Gastroesophageal sphincter (tissue), 4 donors: ENCODE measurements around the gene GPATCH2. TPM values are rescaled to one million over a fixed set of nuclear protein-coding genes. Genes with fewer than 3 reads are reported as not detected.

Source experiments
- ATAC-seq: fragments of 150-250 bp; one replicate; pipeline ENCODE4 v1.9.1; 2016; ENCODE audit warnings: mild to moderate bottlenecking, moderate library complexity
- H3K27ac ChIP-seq, 4 donors: fragments of 200-600 bp; sonication (generic) in 3 of 4; 1 replicate in 3 of 4; 2 replicates in 1 of 4; pipeline ENCODE4 v1.5.1; 2016 to 2019
- H3K27me3 ChIP-seq: fragments of 200-600 bp; sonication (generic); one replicate; pipeline ENCODE4 v1.5.1; 2019
- H3K36me3 ChIP-seq, 2 donors: fragments of 200-600 bp; sonication (generic); one replicate each; pipeline ENCODE4 v1.5.1; 2019; ENCODE audit warnings: control low read depth in 1 of 2
- H3K4me1 ChIP-seq, 3 donors: fragments of 200-600 bp; sonication (generic); 1 replicate in 2 of 3; 2 replicates in 1 of 3; pipeline ENCODE4 v1.5.1; 2016 to 2019; ENCODE audit warnings: control low read depth in 2 of 3
- H3K4me3 ChIP-seq, 2 donors: fragments of 200-600 bp; sonication (generic); one replicate each; pipeline ENCODE4 v1.5.1; 2019; ENCODE audit warnings: mild to moderate bottlenecking in 1 of 2, moderate library complexity in 1 of 2
- H3K9me3 ChIP-seq, 3 donors: fragments of 200-600 bp; sonication (generic); one replicate each; pipeline ENCODE4 v1.5.1; 2017 to 2019; ENCODE audit warnings: control low read depth in 2 of 3
- CTCF ChIP-seq, 4 experiments: fragments of 200-600 bp in 2 of 4; fragments of 450-650 bp in 2 of 4; sonication (generic) in 1 of 4; IDR thresholded peaks; one replicate each; pipeline ENCODE4 v1.5.1; 2017 to 2019; ENCODE audit warnings: antibody characterized with exemption in 4 of 4, mild to moderate bottlenecking in 2 of 4, moderate library complexity in 2 of 4
- EP300 ChIP-seq: sonication (generic); formaldehyde crosslinking; IDR thresholded peaks from one replicate; pipeline ENCODE4 v1.6.1; 2017; ENCODE audit warnings: antibody characterized with exemption, mild to moderate bottlenecking
- POLR2A ChIP-seq, 2 donors: fragments of 450-650 bp; IDR thresholded peaks; one replicate each; pipeline ENCODE4 v1.6.1; 2017; ENCODE audit warnings: antibody characterized with exemption in 2 of 2, mild to moderate bottlenecking in 2 of 2, moderate library complexity in 1 of 2
- POLR2AphosphoS5 ChIP-seq: sonication (generic); formaldehyde crosslinking; IDR thresholded peaks from one replicate; pipeline ENCODE4 v1.6.1; 2017; ENCODE audit warnings: antibody characterized with exemption
- WGBS, 2 donors: methylation state at CpG; one replicate each; pipeline ENCODE4 v1.1.5; 2018; ENCODE audit warnings: low coverage in 1 of 2; 5-methylcytosine and 5-hydroxymethylcytosine counted together
- total RNA-seq, 4 donors: library from RNA; depleted of rRNA; stranded (reverse); fragments of >200 nt; gene quantifications; one replicate each; pipeline ENCODE4 v1.1.0, GENCODE V29; 2016

Gene GPATCH2
- total RNA-seq, 4 donors from 2014 or later = 11.2 to 18.7 (median 14.3) TPM

DNA sequence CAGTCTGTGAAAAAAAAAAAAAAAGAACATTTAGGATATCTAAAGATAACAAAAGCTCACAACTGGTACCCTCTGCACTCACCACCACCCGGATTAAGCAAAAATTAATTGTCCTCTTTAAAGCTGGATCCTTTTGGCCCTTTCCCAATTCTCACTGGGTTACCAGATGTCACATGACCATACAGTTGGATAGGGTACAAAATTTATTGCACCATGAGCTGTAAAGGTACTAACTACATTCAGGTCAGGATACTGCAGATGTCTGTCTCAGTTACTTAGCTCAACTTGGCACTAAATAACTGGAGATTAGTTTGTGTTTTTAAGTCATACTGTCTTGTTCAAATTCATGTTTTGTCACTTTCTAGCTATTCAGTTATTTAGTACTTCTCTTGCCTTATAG is 96.3 kb downstream of the GPATCH2 start:
- Histone ChIP-seq H3K27me3 (no peaks in the 10 kb centered on the region), H3K9me3 (peaks cover 0 to 4% (median 0%) of the 10 kb centered on the region in 3 donors), H3K27ac (no peak overlapping the region), H3K4me1 (no peaks in the 10 kb centered on the region), H3K36me3 (no peaks in the 10 kb centered on the region), H3K4me3 (no peak overlapping the region)
- TF ChIP-seq EP300 (no peak), POLR2AphosphoS5 (no peak), CTCF (IDR thresholded peaks at IDR 0.05) (no peak), POLR2A (IDR thresholded peaks at IDR 0.05) (no peak)
- WGBS, 2 donors = 82 to 100% methylated on average over 1 of the region's 1 CpG
- no peak for ATAC-seq

GRCh38 chr1:217528271-217528670 is 102.6 kb downstream of the GPATCH2 start:
- Histone ChIP-seq H3K4me3 (no peak overlapping the region), H3K4me1 (peaks cover 0 to 14% (median 0%) of the 10 kb centered on the region in 3 donors), H3K27ac (no peak overlapping the region), H3K36me3 (peaks cover 0 to 4% of the 10 kb centered on the region in 2 donors), H3K27me3 (no peaks in the 10 kb centered on the region), H3K9me3 (peaks cover 0 to 4% (median 0%) of the 10 kb centered on the region in 3 donors)
- 84 to 88% methylated on average over 3 of the region's 3 CpGs for WGBS, 2 donors
- no peak for TF ChIP-seq POLR2A (IDR thresholded peaks at IDR 0.05)
- TF ChIP-seq EP300 = no peak
- no peak for TF ChIP-seq POLR2AphosphoS5
- TF ChIP-seq CTCF (IDR thresholded peaks at IDR 0.05) = no peak
- ATAC-seq = no peak

DNA sequence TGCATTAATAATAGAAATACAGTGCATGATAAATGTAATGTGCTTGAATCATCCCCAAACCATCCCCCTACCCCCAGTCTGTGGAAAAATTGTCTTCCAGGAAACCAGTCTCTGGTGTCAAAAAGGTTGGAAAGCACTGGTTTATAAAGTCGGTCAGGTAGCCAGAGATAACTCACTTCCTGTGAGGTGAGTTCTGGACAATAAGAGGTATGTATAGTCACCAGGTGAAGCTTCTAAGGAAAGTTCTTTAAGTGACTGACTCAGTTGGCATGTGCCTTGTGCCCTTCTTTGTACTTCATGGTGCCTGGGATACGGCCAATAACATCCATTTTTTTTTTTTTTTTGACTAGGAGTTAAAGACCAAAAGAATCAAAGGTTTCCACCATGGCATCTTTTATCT is 103.7 kb downstream of the GPATCH2 start:
- H3K27me3 ChIP-seq = no peaks in the 10 kb centered on the region
- H3K36me3 ChIP-seq = peaks cover 0 to 4% of the 10 kb centered on the region in 2 donors
- peaks cover 0 to 14% (median 0%) of the 10 kb centered on the region in 3 donors for H3K4me1 ChIP-seq
- no peak for ATAC-seq
- peaks cover 0 to 4% (median 0%) of the 10 kb centered on the region in 3 donors for H3K9me3 ChIP-seq
- no peak overlapping the region for H3K27ac ChIP-seq
- no peak overlapping the region for H3K4me3 ChIP-seq
- TF ChIP-seq POLR2AphosphoS5 (no peak), EP300 (no peak), CTCF (IDR thresholded peaks at IDR 0.05) (no peak), POLR2A (IDR thresholded peaks at IDR 0.05) (no peak)
- WGBS, 2 donors = 96 to 100% methylated on average over 2 of the region's 2 CpGs

- TF ChIP-seq POLR2AphosphoS5 (no peak), EP300 (no peak), CTCF (IDR thresholded peaks at IDR 0.05) (no peak), POLR2A (IDR thresholded peaks at IDR 0.05) (no peak)
- peaks cover 0 to 14% (median 0%) of the 10 kb centered on the region in 3 donors for H3K4me1 ChIP-seq
- H3K36me3 ChIP-seq = peaks cover 0 to 4% of the 10 kb centered on the region in 2 donors
- no peak overlapping the region for H3K27ac ChIP-seq
- H3K9me3 ChIP-seq = peaks cover 0 to 4% (median 0%) of the 10 kb centered on the region in 3 donors
- H3K27me3 ChIP-seq = no peaks in the 10 kb centered on the region
- WGBS, 2 donors = 90 to 93% methylated on average over 1 of the region's 1 CpG
- no peak for ATAC-seq
- no peak overlapping the region for H3K4me3 ChIP-seq
Measured at GRCh38 chr1:217526636-217527035, 104.3 kb downstream of the GPATCH2 start.

GRCh38 chr1:217525773-217526490 is 105.0 kb downstream of the GPATCH2 start:
- H3K4me3 ChIP-seq = no peak overlapping the region
- no peaks in the 10 kb centered on the region for H3K27me3 ChIP-seq
- no peak for TF ChIP-seq POLR2A (IDR thresholded peaks at IDR 0.05)
- no peak for TF ChIP-seq CTCF (IDR thresholded peaks at IDR 0.05)
- no peak for TF ChIP-seq POLR2AphosphoS5
- TF ChIP-seq EP300 = no peak
- H3K9me3 ChIP-seq = peaks cover 0 to 4% (median 0%) of the 10 kb centered on the region in 3 donors
- WGBS, 2 donors = 72 to 80% methylated on average over 3 of the region's 3 CpGs
- ATAC-seq = no peak
- H3K36me3 ChIP-seq = peaks cover 0 to 4% of the 10 kb centered on the region in 2 donors
- H3K4me1 ChIP-seq = peaks cover 0 to 14% (median 0%) of the 10 kb centered on the region in 3 donors
- H3K27ac ChIP-seq = no peak overlapping the region
